SKM-1 (cell line): ENCODE results near the gene CA14.
"Not testable (repeated sequence)": the region's sequence is repeated elsewhere in the genome, so short reads cannot be mapped to it uniquely, and the experiment has no call there.

Experiments used
- DNase-seq: peaks from one replicate; lab custom pipeline; 2025; ENCODE audit not compliant: unreplicated experiment; lab: John Stamatoyannopoulos, UW

CA14 gene

GRCh38 chr1:150235852-150236613 is 21.5 kb upstream of the CA14 start, which contains the start of gene ANP32E:
TSS of gene ANP32E (minus strand) at chr1:150236112. CDS start at chr1:150235786, 326 bp downstream.
- peak; percentile 100 for DNase-seq

GRCh38 chr1:150236614-150237100 is 20.9 kb upstream of the CA14 start:
- no peak for DNase-seq

GRCh38 chr1:150237176-150237575 is 20.4 kb upstream of the CA14 start:
- DNase-seq, result not testable (repeated sequence)

GRCh38 chr1:150237746-150238145 is 19.8 kb upstream of the CA14 start:
- no peak for DNase-seq

GRCh38 chr1:150243003-150243402 is 14.6 kb upstream of the CA14 start:
- DNase-seq, result no peak

GRCh38 chr1:150249936-150250335 is 7.6 kb upstream of the CA14 start:
- no peak for DNase-seq

- no peak for DNase-seq
Observed at GRCh38 chr1:150256198-150256553, 1.4 kb upstream of the CA14 start.

- DNase-seq, result no peak
Observed at GRCh38 chr1:150256554-150257341, 826 bp upstream of the CA14 start.

GRCh38 chr1:150259217-150259616 is 1.6 kb downstream of the CA14 start:
- no peak for DNase-seq

GRCh38 chr1:150259758-150260669 is 2.4 kb downstream of the CA14 start:
- no peak for DNase-seq

GRCh38 chr1:150261367-150261766 is 3.8 kb downstream of the CA14 start:
- DNase-seq, result no peak

- DNase-seq, result no peak
Observed at GRCh38 chr1:150262388-150263320, 5.1 kb downstream of the CA14 start.

GRCh38 chr1:150263549-150263948 is 6.0 kb downstream of the CA14 start:
- no peak for DNase-seq

GRCh38 chr1:150267896-150268295 is 10.3 kb downstream of the CA14 start:
- DNase-seq, result no peak

- no peak for DNase-seq
Observed at GRCh38 chr1:150268340-150268704, 10.7 kb downstream of the CA14 start.

GRCh38 chr1:150268705-150269403 is 11.3 kb downstream of the CA14 start, which contains the start of gene APH1A:
TSS of gene APH1A (minus strand) at chr1:150269016. CDS start at chr1:150268810, 206 bp downstream.
- DNase-seq, result peak; percentile 98

- DNase-seq, result peak; percentile 67
Observed at GRCh38 chr1:150269451-150269850, 11.9 kb downstream of the CA14 start.

GRCh38 chr1:150271291-150271959 is 13.9 kb downstream of the CA14 start:
- no peak for DNase-seq

GRCh38 chr1:150273311-150273710 is 15.7 kb downstream of the CA14 start:
- no peak for DNase-seq
